HG02884 (cell line): Measurements from ENCODE around the gene RAB26.

ENCODE experiments used
- ATAC-seq: cut with Tn5 transposase; IDR thresholded peaks from one replicate; pipeline ENCODE4 v1.9.1; 2021; ENCODE audit warnings: mild to moderate bottlenecking, moderate library complexity; ENCODE audit not compliant: unreplicated experiment

The RAB26 gene

DNA sequence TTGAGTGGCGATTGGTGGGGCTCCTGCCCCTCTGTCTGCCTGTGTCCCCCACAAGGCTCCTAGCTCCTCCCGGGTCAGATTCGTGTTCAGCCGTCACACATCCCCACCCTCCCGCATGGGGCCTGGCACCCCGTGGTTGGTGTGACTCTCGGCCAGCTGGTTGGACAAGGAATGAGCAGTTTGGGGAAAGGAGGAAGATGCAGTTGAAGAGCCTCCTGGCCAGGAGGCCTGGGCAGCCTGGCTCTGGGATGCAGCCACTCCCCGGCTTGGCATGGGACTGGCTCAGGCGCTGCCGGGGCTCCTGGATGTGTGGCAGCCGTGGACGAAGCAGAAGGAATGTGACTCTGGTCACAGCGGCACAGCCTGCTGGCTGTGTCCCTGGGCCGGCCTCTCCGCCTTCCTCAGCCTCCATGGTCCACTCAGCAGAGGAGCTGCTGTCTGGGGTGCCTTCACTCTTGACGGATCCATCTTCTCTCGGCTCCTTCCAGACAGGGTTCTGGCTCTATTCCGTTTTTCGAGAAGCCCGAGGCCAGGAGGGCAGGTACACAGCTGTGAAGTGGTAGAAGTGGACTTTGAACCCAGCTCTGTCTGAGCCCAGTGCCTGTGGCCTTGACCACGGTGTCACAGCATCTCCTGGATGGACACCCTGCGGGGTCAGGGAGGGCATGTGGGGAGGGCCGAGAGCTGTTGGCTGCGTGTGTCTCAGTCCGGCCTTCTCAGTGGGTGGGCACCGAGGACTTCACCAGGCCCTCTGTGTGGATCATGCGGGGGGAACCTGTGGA is 9.2 kb downstream of the RAB26 start:
- ATAC-seq = no peak

DNA sequence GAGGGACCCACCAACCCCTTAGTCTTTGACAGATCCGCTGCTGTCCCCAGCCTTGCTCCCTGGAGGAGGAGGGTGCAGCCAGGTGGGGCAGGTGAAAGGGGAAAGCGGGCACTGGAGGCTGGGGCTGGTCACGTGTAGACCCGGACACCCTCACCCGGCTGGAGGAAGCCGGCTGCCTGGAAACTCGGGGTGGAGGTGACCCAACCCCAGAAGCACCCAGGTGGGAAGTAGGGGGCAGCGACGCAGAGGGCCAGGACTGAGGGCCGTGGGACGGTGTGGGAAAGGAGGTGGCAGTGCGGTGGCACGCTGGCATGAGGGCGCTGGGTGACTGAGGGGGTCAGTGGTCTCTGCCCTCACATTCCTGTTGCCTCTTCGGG is 9.8 kb downstream of the RAB26 start:
- ATAC-seq = no peak

DNA sequence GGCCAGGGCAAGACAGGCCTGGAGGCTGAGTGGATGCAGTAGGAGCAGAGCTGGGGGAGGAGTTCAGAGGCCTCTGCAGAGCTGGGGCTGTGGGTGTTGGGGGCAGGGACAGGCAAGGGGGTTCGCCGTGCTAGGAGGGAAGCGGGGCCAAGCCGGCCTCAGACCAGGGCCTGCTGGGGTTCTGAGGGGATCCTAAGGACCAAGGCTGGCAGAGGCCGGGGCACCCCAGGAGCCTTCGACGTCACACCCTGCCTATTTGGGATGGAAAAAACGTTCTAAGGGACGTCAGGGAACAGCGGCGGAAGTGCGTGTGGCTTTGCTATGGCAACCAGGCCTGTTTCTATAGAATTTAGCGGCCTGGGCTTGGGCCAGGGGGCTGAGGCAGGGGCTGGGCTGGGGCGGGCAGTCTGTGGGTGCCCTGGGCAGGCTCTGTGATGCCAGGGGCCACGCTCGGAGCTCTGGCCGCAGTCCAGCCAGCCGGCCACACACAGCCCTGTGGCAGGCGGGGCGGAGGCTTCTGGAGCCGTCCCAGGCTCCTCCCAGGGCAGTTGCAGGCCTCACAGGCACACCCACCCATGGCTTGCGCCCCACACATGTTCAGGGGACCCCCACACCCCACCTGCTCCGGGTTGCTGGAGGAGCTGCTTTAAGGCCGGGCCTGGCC is 10.9 kb downstream of the RAB26 start:
- no peak for ATAC-seq

DNA sequence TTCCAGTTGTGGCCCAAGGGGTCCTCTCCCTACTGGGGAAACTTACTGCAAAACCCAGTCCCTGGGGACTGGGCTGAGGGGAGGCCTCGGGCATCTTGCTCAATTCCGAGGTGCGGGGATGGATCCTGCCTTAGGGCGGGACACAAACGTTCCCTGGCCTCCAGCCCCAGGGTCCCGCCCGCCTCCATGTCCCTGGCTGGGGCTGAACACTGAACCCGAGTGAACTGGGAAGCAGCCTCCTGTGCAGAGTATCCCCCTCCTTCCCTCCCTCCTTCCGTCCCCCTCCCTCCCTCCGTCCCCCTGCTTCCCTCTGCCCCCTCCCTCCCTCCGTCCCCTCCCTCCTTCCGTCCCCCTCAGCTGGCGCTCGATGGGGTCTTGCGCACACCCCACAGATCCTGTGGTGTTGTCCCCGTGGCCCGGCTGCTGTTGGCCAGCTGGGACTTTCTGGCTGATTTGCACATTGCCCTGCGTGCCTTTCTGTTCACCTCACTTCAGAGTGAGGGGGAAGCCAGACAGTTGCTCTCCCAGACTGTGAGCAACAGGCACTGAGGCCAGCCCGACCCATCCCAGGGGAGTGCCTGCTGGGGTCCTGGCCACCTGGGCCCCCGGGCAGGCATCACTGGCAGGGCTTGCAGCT is 12.6 kb downstream of the RAB26 start:
- no peak for ATAC-seq

DNA sequence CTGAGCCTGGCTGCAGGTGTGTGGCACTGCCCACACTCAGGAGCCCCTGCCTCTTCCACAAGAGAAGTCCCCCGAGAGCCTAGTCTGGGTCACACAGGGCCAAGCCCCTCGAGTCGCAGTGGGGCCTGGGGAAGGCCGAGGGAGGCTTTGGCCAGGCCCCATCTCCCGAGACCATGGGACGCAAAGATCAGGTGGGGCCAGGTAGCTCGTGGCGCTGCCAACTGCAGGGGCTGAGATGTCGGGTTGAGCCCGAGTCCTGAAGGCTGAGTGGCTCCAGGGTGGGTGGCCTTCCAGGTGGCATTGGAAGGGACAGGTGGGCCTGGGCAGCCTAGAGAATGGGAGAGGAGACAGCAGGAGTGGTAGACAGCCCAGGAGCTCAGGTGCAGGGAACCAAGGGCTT is 13.5 kb downstream of the RAB26 start:
- ATAC-seq = no peak

DNA sequence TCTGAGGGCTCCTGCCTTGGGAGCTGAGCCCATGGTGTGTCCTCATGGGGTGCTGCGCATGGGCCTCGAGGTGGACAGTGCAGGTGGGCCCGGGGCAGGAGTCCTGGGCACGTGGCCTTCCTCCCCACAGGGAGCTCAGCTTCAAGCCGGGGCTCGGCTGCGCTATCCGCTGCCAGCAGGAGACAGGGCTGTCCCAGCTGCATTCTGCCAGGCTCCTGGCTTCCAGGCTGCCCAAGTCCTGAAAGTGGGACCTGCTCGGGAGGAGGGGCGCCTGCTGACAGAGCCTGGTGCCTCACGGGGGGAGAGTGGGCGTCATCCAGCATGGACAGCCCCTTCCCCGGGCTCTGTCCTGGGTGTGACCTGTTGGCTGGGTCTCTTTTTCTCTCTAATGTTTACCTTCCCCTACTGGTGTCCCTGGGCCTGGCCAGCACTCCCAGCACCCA is 14.3 kb downstream of the RAB26 start:
- ATAC-seq = no peak

DNA sequence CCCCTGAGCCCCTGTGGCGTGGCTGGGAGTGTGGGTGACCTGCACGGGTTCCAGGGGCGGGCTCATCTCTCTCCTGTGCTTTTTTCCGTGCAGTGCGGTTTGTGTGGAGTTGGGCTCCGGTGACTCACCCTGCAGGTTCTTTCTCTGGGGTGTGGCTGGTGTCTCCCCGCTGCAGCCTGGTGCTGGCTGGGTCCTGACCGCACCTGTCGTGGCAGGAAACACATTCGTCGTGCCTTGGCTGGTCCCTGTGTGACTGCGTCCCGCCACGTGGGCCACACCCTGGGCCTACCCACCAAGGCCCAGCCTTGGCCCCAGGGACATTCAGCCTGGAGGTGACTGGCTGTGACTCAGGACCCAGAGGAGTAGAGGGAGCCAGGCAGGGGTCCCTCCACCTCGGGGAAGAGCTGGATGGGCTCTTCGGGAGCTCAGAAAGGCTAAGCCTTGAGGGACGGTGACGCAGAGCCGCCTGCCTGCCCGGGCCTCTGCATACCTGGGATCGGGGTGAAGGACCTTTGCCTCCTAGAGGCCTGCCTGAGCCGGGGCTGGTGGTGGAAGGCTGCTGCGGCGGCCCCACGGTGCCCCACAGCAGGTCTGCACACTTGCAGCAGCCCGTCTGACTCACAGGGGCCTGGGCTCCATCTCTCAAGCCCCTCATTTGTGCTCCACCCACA is 14.9 kb downstream of the RAB26 start:
- no peak for ATAC-seq

DNA sequence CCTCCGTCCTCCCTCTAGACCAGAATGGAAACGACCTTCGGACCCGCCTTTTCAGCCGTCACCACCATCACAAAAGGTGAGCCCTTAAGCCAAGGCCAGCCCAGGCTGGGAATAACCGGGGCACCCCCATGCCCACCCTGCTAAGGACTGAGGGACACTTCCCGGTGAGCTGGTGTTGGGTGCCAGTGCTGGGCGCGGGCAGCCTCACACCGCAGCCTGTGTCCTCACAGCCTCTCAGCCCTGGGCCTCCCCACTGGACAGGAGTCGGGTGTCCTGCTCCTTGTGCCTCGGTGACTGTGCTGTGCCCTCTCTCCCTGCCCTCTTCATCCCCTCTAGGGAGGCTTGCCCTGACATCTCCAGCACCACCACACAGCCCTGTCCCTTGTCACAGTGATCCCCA is 17.4 kb downstream of the RAB26 start:
- no peak for ATAC-seq

DNA sequence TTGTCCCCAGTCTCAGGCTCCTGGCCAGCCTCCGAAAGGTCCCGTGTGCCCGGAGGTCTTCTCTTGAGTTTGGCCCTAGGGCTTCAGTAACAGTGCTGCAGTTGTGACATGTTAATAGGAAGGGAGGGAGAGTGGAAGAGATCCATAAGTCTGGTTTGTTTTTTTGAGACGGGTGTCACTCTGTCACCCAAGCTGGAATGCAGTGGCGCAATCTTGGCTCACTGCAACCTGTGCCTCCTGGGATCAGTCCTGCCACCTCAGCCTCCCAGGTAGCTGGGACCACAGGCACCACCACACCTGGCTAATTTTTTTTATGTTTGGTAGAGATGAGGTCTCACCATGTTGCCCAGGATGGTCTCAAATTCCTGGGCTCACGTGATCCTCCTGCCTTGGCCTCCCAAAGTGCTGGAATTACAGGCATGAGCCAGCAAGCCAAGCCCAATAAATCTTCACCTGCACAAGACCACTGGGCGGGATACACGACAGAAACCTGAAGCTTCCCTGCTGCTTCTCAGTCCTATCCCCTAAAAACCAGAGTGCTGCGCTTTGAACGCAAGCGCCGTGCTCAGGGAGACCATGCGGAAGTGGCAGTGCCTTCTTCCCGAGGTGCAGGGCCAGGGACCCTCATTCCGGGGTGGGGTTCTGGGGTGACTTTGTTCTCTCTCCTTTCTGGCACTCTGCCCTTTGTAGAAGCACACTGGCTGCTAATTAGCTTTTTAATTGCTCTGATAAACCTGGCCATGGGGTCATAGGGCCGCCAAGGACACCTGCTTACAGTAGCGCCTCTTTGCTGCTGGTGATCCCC is 18.0 kb downstream of the RAB26 start:
- no peak for ATAC-seq

DNA sequence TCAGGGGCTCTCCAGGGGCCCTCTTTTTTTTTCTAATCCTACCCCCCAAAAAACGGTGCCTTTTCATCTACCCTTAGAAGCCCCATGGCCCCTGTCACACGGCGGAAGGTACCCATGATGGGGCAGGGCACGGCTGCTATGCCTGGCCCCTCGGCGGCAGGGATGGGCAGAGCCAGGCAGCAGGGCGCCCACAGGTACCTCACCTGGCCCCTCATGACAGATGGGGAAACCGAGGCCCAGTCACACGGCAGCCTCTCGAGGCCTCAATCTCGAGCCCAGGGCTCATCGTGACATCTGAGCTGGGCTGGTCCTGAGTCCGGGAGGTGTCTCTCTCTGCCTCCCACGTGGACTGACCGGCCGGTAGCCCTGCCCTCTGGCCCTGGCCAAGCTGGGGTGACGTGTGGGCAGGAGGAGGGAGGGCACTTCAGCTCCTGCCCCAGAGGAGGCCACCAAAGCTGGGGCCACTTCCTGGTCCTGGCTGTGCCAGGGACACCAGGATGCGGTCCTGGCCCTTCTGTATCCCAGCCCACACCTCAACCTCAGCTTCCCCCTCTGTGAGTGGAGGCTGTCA is 18.7 kb downstream of the RAB26 start:
- ATAC-seq = no peak

DNA sequence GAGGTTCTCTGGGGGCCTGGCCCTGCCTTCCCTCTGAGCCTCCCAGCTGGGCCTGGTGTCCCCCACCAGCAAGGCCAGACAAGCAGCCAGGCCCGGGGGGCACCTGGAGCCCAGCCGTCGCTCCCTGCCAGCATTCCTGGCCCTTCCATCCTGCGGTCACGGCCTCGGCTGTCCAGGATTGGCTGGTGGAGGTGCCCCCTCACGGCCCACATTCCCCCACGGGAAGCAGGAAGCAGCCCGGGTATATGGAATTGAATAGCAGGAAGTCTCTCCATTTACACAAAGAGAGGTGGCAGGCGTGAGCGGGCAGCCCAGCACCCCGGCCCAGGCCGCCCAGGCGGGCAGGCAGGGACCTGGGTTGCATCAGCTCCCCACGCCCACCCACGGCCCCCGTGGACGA is 21.7 kb downstream of the RAB26 start:
- ATAC-seq = no peak

DNA sequence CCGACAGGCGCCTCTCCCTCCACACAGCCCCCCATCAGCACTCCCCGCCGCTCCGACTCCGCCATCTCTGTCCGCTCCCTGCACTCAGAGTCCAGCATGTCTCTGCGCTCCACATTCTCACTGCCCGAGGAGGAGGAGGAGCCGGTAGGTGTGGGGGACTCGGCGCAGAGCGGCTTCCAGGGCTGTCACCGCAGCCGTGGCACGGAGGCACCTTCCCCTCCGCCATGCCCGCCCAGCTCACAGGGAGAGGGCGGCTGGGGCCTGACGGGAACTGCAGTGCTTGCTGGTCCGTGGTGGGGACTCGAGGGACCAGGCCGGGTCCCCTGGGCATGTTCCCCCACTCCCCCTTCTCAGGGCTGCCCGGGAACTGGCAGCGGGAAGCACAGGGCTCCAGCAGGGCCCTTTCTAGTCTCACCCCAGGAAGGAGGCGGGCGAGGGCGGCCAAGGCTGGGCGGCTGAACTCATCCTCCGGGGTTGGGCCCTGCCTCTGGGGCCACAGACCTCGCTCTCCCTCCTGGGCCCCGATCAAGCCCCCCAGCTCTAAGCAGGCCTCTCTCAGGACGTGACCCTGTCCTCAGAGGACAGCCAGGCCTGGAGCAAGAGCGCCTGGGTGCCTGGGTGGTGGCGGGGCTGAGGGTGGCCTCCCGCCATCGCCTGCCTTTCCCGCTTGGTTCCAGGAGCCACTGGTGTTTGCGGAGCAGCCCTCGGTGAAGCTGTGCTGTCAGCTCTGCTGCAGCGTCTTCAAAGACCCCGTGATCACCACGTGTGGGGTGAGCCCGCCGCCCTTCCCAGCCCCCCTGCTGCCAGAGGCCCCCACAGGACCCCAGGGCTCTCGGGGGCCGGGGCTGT is 22.4 kb downstream of the RAB26 start:
- no peak for ATAC-seq

DNA sequence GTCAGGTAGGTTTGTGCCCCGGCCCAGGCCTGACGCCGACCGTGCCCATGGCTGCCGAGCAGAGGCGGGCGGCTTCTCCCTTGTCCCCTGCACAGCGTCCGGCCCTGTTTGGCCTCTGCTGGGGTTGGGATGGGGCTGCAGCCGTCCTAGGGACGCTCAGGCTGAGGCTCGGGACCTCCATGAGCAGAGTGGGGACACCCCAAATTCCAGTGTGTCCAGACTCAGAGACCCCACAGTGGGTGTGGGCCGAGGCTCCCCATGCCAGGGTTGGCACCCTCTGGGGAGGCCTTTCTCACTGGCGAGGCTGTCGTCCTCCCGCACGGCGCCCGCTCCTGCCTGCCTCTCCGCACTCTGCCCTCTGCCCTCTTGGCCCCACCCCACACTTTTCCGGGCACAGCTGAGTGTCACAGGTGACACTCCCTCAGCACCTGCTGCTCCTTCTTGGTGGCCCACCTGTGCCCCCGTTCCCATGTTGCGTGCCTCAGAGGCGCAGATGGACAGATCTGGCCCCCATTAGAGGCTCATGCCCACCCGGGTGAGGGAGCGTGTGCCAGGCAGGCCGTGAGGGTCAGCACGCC is 23.3 kb downstream of the RAB26 start:
- no peak for ATAC-seq

DNA sequence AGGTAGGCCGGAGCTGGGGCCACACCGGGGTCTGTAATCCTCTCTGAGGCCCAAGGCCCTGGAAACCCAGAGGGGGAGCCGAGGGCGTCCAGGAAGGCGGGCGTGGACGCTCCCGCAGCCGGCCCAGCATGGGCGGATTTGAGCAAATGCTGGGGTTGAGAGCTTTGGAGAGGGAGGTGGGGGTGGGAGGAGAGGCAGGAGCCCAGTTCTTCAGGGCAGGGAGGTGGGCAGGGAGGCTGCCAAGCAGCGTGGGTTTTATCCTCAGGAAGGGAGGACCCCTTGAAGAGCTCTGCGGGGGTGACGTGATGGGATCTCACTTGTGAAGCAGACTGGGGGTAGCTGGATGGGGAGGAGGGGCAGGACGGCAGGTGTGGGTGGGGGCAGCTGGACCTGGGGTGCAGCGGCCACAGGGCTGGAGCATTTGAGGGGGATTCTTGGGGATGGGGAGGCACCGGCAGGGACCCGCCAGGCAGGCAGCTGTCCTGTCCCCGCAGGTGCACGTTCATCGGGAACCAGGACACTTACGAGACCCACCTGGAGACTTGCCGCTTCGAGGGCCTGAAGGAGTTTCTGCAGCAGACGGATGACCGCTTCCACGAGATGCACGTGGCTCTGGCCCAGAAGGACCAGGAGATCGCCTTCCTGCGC is 24.4 kb downstream of the RAB26 start:
- no peak for ATAC-seq

DNA sequence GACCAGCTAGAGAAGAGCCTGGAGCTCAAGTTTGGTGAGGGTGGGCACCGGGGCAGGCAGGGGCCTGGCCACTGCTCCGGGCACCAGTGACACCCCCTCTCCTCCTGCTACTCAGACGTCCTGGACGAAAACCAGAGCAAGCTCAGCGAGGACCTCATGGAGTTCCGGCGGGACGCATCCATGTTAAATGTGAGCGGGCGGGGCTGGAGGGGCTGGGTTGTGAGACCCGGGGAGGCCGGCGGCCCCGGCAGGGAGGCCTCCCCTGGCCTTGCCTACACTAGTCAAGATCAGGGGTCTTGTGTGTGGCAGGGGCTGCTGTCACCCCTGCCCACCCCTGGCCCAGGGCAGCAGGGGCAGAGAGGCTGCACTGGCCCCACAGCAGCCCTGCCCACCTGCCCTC is 24.9 kb downstream of the RAB26 start:
- no peak for ATAC-seq

DNA sequence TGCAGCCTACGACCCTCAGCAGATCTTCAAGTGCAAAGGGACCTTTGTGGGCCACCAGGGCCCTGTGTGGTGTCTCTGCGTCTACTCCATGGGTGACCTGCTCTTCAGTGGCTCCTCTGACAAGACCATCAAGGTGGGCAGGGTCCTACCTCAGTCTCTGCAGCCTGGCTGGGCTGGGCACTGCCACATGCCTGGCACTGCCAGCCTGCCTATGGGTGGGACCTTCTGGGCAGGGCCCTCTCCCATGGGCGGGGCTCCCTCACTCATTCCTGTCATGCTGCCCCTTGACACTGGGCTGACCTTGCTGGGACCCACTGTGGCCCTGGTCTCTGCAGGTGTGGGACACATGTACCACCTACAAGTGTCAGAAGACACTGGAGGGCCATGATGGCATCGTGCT is 25.5 kb downstream of the RAB26 start:
- no peak for ATAC-seq

DNA sequence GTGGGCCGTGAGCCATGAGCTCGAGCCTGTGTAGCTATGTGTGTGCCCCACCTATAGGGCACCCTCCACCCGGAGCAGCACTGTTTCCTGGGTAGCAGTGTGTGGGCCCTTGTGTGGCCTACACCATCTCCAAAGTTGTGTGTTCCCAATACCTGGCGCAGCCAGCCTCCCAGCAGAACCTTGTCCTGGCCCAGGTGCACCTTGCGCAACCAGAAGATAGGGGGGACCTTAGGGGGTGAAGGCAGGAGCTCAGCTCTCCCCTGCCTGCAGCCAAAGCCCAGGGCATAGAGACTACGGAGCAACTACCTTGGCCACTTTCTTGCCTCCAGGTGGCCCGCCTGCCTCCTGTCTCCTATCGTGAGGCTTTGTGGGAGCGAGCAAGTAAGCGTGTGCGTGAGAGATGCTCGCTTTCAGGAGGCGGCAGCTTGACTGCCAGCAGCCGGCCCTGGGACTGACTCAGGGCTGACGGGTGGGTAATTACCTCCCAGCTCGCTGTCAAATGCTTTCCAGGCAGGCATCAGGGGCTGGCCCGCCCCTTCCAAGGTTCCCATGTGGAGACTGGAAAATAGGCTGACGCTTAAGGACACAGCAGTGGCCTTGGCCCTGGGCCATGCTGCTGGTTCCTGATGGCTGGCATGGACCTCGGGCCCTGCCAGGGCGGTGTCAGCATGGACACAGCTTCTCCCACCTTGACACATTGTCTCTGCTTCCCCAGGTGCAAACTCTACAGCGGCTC is 26.1 kb downstream of the RAB26 start:
- ATAC-seq = no peak

DNA sequence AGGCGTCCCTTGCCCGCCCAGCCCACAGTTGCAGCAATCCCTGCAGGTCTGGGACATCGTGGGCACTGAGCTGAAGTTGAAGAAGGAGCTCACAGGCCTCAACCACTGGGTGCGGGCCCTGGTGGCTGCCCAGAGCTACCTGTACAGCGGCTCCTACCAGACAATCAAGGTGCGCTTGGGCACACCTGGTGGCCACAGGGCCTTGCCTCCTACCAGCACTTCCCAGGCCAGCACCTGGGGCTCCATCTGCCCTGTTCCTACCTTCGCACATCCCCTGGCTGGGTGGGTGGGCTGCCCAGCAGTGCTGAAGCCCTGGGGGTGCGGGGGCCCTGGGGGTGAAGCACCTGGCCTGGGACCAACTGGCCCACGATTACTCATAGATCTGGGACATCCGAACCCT is 27.0 kb downstream of the RAB26 start:
- ATAC-seq = no peak
